Adrenal gland (tissue), 12 donors: ENCODE results near the gene STON2. TPM values are rescaled to one million over a fixed set of nuclear protein-coding genes. Genes with fewer than 3 reads are reported as not detected.

Experiments used
- DNase-seq, 7 donors: peaks; one replicate each; pipeline ENCODE4 v3.0.0-alpha.2; 2019 to 2020
- H3K27ac ChIP-seq, 5 donors: fragments of 200-600 bp; sonication (generic) in 4 of 5; 1 replicate in 3 of 5; 2 replicates in 2 of 5; pipeline versions ENCODE4 v1.5.1 to v1.8.0; 2016 to 2020; ENCODE audit warnings: mild to moderate bottlenecking in 1 of 5
- H3K27me3 ChIP-seq: fragments of 200-600 bp; 2 replicates; pipeline ENCODE4 v1.8.0; 2021
- H3K36me3 ChIP-seq, 2 donors: fragments of 200-600 bp; replicated peaks in 1 of 2; 1 replicate in 1 of 2; 2 replicates in 1 of 2; pipeline versions ENCODE4 v1.5.1 to v1.8.0; 2018 to 2022
- H3K4me1 ChIP-seq, 2 donors: fragments of 200-600 bp; replicated peaks in 1 of 2; 1 replicate in 1 of 2; 2 replicates in 1 of 2; pipeline versions ENCODE4 v1.5.1 to v1.8.0; 2018 to 2021
- H3K4me3 ChIP-seq, 4 donors: fragments of 200-600 bp; sonication (generic) in 3 of 4; one replicate each; pipeline ENCODE4 v1.5.1; 2016 to 2018
- H3K9me3 ChIP-seq, 3 donors: fragments of 200-600 bp; sonication (generic) in 1 of 3; replicated peaks in 1 of 3; 1 replicate in 2 of 3; 2 replicates in 1 of 3; pipeline versions ENCODE4 v1.5.1 to v1.8.0; 2016 to 2021
- CTCF ChIP-seq, 6 experiments: fragments of 450-650 bp in 4 of 6; fragments of 200-600 bp in 2 of 6; sonication (generic) in 1 of 6; IDR thresholded peaks; 1 replicate in 5 of 6; 2 replicates in 1 of 6; pipeline versions ENCODE4 v1.5.1 to v1.8.0; 2016 to 2021; ENCODE audit warnings: antibody characterized with exemption in 6 of 6, mild to moderate bottlenecking in 2 of 6, moderate library complexity in 1 of 6
- POLR2A ChIP-seq, 2 donors: fragments of 450-650 bp; IDR thresholded peaks; one replicate each; pipeline ENCODE4 v1.6.1; 2017; ENCODE audit warnings: antibody characterized with exemption in 2 of 2, mild to moderate bottlenecking in 2 of 2, moderate library complexity in 1 of 2
- WGBS, 4 donors: extraction: QIAGEN DNeasy Blood & Tissue Kit in 2 of 4; methylation state at CpG; one replicate each; pipeline versions ENCODE4 v1.1.5 to v1.1.7; 2013 to 2017; 5-methylcytosine and 5-hydroxymethylcytosine counted together
- intact Hi-C, 2 donors: fragments of 100-400 bp; cut with DNase I; formaldehyde crosslinking; loops; one replicate each; pipeline versions ENCODE4 v1.14.1 to v1.15.0; 2022 to 2023
- polyA plus RNA-seq, 3 donors: library from polyadenylated mRNA; stranded (reverse); fragments of 200-250 nt in 2 of 3; fragments of 350-450 nt in 1 of 3; fragmentation: Illumina TruSeq in 1 of 3; extraction: RNeasy Lipid Tissue Mini Kit (QIAGEN cat#74804) in 1 of 3; gene quantifications; one replicate each; pipeline ENCODE4 v1.2.3, GENCODE V29; 2013 to 2014
- total RNA-seq, 9 donors: library from RNA; depleted of rRNA in 4 of 9; stranded (reverse); fragments of >200 nt in 4 of 9; fragments of 120-200 nt in 1 of 9; fragmentation: NEBNext Ultra II Directional in 1 of 9; extraction: Animal tissue kit (Norgen Biotek cat#: 25700) in 1 of 9; gene quantifications; one replicate each; pipeline versions ENCODE4 v1.1.0 to v1.2.4, GENCODE V29; 2013 to 2023
- donor health status: healthy with polysubstance abuse.
- donor health status: Bipolar disorder and iron deficiency.
- donor health status: DM: yes; HTN: yes; CAD: no.
- donor health status: DM: no; HTN: no; CAD: no.
- donor health status: DM: no; HTN: no; CAD: no.
- donor health status: DM: yes; HTN: yes; CAD: no.

STON2 gene
- total and polyA plus RNA-seq, 12 donors, result 0.62 to 15.4 (median 6.7) TPM

DNA sequence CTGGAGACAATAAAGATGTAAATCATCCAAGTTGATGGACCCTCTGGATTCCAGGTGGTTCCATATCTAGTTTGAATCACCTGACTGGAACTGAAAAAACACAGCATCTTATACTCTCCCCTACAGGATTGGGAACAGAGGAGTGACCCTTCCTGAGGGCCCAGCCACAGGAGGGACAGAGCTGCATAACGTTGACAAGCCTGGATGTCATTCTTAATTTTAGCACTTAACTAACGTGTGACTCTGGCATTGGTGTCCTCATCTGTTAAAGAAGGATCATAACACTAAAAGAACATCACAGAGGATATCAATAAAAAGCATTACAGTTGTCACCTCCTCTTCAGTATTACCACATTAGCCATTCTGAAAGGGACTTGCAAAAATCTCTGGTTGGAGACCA lies 47.7 kb downstream of the STON2 start:
- Histone ChIP-seq H3K4me3 (no peak overlapping the region), H3K9me3 (peaks cover 0 to 6% (median 0%) of the 10 kb centered on the region in 3 donors), H3K27ac (no peak overlapping the region), H3K27me3 (no peaks in the 10 kb centered on the region), H3K36me3 (no peaks in the 10 kb centered on the region), H3K4me1 (no peaks in the 10 kb centered on the region)
- DNase-seq, result no peak
- TF ChIP-seq POLR2A (IDR thresholded peaks at IDR 0.05) (no peak), CTCF (IDR thresholded peaks at IDR 0.05) (no peak)
- WGBS, 4 donors, result 60 to 86% (median 74%) methylated on average over 2 of the region's 2 CpGs
- intact Hi-C loops, result no loop called here

GRCh38 chr14:81351205-81351604 lies 48.9 kb downstream of the STON2 start:
- no peaks in the 10 kb centered on the region for H3K36me3 ChIP-seq
- TF ChIP-seq POLR2A (IDR thresholded peaks at IDR 0.05), result no peak
- TF ChIP-seq CTCF (IDR thresholded peaks at IDR 0.05), result no peak
- peaks cover 0 to 6% (median 0%) of the 10 kb centered on the region in 3 donors for H3K9me3 ChIP-seq
- no peaks in the 10 kb centered on the region for H3K4me1 ChIP-seq
- no peaks in the 10 kb centered on the region for H3K27me3 ChIP-seq
- H3K4me3 ChIP-seq, result no peak overlapping the region
- intact Hi-C loops, result no loop called here
- H3K27ac ChIP-seq, result no peak overlapping the region
- no peak for DNase-seq

- H3K4me3 ChIP-seq, result no peak overlapping the region
- 72 to 81% (median 76%) methylated on average over 5 of the region's 5 CpGs for WGBS, 4 donors
- DNase-seq, result no peak
- intact Hi-C loops, result no loop called here
- no peaks in the 10 kb centered on the region for H3K4me1 ChIP-seq
- H3K27ac ChIP-seq, result no peak overlapping the region
- TF ChIP-seq CTCF (IDR thresholded peaks at IDR 0.05) (no peak), POLR2A (IDR thresholded peaks at IDR 0.05) (no peak)
- H3K36me3 ChIP-seq, result no peaks in the 10 kb centered on the region
- H3K27me3 ChIP-seq, result no peaks in the 10 kb centered on the region
- H3K9me3 ChIP-seq, result peaks cover 0 to 6% (median 0%) of the 10 kb centered on the region in 3 donors
Observed at GRCh38 chr14:81350344-81351130, 49.6 kb downstream of the STON2 start.

DNA sequence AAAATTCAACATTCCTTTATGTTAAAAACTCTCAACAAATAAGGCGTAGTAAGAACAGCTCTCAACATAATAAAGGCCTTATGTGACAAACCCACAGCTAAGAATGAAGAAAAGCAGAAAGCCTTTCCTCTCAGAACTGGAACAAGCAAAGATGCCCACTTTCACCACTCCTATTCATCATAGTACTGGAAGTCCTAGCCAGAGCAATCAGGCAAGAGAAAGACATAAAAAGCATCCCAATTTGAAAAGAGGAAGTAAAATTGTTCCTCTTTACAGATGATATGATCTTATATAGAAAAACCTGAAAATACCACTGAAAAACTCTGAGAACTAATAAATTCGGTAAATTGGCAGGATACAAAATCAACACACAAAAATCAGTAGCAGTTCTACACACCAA lies 52.1 kb downstream of the STON2 start:
- DNase-seq, result no peak
- TF ChIP-seq CTCF (IDR thresholded peaks at IDR 0.05) (no peak), POLR2A (IDR thresholded peaks at IDR 0.05) (no peak)
- 80 to 84% (median 82%) methylated on average over 2 of the region's 2 CpGs for WGBS, 4 donors
- H3K4me3 ChIP-seq, result no peak overlapping the region
- H3K27ac ChIP-seq, result no peak overlapping the region
- no peaks in the 10 kb centered on the region for H3K4me1 ChIP-seq
- H3K27me3 ChIP-seq, result no peaks in the 10 kb centered on the region
- H3K36me3 ChIP-seq, result no peaks in the 10 kb centered on the region
- H3K9me3 ChIP-seq, result no peaks in the 10 kb centered on the region
- intact Hi-C loops, result no loop called here
